ENCODE results near the gene AAK1. TPM values are rescaled to one million over a fixed set of nuclear protein-coding genes. Genes with fewer than 3 reads are reported as not detected.

The AAK1 gene
- total RNA-seq, 1 experiment from 2014 or later = 30.6 TPM

DNA sequence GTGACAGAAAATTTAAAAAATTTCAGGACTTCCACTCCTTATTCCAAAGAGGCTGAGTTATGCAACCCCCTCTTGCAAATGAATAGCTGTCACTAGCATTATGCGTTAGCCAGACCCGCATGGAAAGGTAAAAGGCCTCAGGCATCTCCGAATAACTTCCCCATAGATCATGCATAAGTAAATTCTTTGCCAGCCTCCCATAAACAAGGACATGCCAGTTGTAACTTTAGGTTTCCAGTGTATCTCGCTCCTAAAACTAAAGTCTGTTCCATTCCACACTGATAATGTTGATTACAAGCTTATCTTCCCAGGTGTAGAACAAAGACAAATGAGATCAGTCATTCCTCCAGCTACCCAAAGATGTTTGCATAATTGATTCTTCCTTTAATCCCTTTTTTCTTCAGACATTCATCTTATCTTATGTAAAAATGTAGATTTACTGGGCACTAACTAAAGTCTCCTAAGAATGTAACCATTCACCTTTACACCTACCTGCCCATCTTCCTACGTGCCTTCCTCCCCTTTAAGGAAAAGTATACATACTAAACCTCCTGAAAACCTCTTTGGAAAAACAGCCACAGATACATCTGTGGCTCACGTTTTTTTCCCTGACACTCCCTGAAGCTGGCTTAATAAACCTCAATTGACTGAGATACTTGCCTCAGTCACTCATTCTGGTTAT, 192.7 kb downstream of the AAK1 start:
- Histone ChIP-seq H3K23ac (ENCODE audit: insufficient read length, low read depth, low read length) (no peak overlapping the region), H3K4ac (ENCODE audit: low read depth, low read length) (no peak overlapping the region), H3K9me3 (ENCODE audit: control insufficient read depth, low read depth, low read length) (no peaks in the 10 kb centered on the region), H3K18ac (ENCODE audit: insufficient read length, low read depth, low read length) (no peak overlapping the region), H3K14ac (ENCODE audit: insufficient read depth, low read length) (no peak overlapping the region), H2BK12ac (ENCODE audit: insufficient read length, low read depth, low read length) (no peak overlapping the region), H4K91ac (ENCODE audit: insufficient read length, low read depth, low read length) (no peak overlapping the region), H2BK5ac (ENCODE audit: insufficient read length, low read length) (no peak overlapping the region), H2AFZ (ENCODE audit: low read length) (no peak overlapping the region), H3K4me2 (ENCODE audit: insufficient read depth, insufficient read length, low read length) (peak overlapping the region; percentile 41), H2BK15ac (ENCODE audit: low read depth, low read length) (no peak overlapping the region), H4K8ac (replicated peaks; ENCODE audit: insufficient read length, low read depth, low read length) (no peak overlapping the region), H4K5ac (ENCODE audit: insufficient read length, low read depth, low read length) (no peak overlapping the region), H3K9ac (ENCODE audit: extremely low read depth, insufficient read length, low read length) (no peak overlapping the region), H3K23me2 (ENCODE audit: insufficient read length, low read depth, low read length, poor library complexity, severe bottlenecking) (no peaks in the 10 kb centered on the region), H3K27ac (ENCODE audit: insufficient read length, low read depth, low read length) (no peak overlapping the region), H3K79me2 (ENCODE audit: insufficient read depth, low read length) (no peaks in the 10 kb centered on the region), H4K20me1 (ENCODE audit: control insufficient read depth, insufficient read depth, insufficient read length) (no peaks in the 10 kb centered on the region), H3K4me1 (ENCODE audit: insufficient read depth, low read length) (peaks cover 4% of the 10 kb centered on the region), H3K79me1 (ENCODE audit: insufficient read depth, low read depth, low read length, poor library complexity, severe bottlenecking) (no peaks in the 10 kb centered on the region), H3K56ac (ENCODE audit: insufficient read length, low read depth, low read length) (no peak overlapping the region), H2AK5ac (ENCODE audit: insufficient read length, low read length) (no peak overlapping the region), H3T11ph (ENCODE audit: low read length) (no peak overlapping the region), H2BK120ac (ENCODE audit: low read depth, low read length, poor library complexity, severe bottlenecking) (no peak overlapping the region), H2BK20ac (ENCODE audit: low read depth, low read length, poor library complexity, severe bottlenecking) (no peak overlapping the region), H3K27me3 (ENCODE audit: insufficient read depth, low read length) (no peaks in the 10 kb centered on the region)
- peaks cover 11 to 13% of the 10 kb centered on the region in 2 experiments for H3K9me3 Mint-ChIP-seq
- TF ChIP-seq, protein P1, sequence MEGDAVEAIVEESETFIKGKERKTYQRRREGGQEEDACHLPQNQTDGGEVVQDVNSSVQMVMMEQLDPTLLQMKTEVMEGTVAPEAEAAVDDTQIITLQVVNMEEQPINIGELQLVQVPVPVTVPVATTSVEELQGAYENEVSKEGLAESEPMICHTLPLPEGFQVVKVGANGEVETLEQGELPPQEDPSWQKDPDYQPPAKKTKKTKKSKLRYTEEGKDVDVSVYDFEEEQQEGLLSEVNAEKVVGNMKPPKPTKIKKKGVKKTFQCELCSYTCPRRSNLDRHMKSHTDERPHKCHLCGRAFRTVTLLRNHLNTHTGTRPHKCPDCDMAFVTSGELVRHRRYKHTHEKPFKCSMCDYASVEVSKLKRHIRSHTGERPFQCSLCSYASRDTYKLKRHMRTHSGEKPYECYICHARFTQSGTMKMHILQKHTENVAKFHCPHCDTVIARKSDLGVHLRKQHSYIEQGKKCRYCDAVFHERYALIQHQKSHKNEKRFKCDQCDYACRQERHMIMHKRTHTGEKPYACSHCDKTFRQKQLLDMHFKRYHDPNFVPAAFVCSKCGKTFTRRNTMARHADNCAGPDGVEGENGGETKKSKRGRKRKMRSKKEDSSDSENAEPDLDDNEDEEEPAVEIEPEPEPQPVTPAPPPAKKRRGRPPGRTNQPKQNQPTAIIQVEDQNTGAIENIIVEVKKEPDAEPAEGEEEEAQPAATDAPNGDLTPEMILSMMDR (conservative IDR thresholded peaks at IDR 0.05) = no peak
- no CpG with 5 or more reads among the region's 6 CpGs for WGBS (ENCODE audit: extremely low coverage, insufficient read length, low lambda C conversion rate)
- H3K4me1 Mint-ChIP-seq = peaks cover 65% of the 10 kb centered on the region in 2 experiments
- peaks cover 9% of the 10 kb centered on the region for H3K27me3 Mint-ChIP-seq (ENCODE audit: low read depth)
- H3K27ac Mint-ChIP-seq = peak overlapping the region; percentile 15 to 76 (median 17); a peak in 6 of 7 replicates
- peak overlapping the region; percentile 19 to 39 for H3K4me3 Mint-ChIP-seq
- no peak for DNase-seq
- peaks cover 0 to 8% (median 5%) of the 10 kb centered on the region in 3 experiments for H3K36me3 Mint-ChIP-seq (ENCODE audit: insufficient read depth in 1 of 3, low read depth in 3 of 3)
